Fibroblast of the aortic adventitia (primary cell): ENCODE measurements around the gene ACO2. TPM values are rescaled to one million over a fixed set of nuclear protein-coding genes. Genes with fewer than 3 reads are reported as not detected.
A peak's percentile ranks its signal among the peaks of the same experiment; 100 is the strongest.

ENCODE experiments used
- DNase-seq: peaks from one replicate; pipeline ENCODE4 v3.0.0-alpha.2; 2010; ENCODE audit warnings: low read depth
- H3K4me3 ChIP-seq: 2 replicates; pipeline ENCODE4 v1.5.1; 2011; ENCODE audit warnings: low read depth, mild to moderate bottlenecking, control low read depth, low read length, moderate library complexity
- total RNA-seq: library from RNA; depleted of rRNA; stranded (reverse); fragments of >200 nt; gene quantifications from 2 replicates; pipeline ENCODE4 v1.2.3, GENCODE V29; 2012; ENCODE audit warnings: low replicate concordance
- TF ChIP-seq, protein P1 (sequence below): IDR thresholded peaks from 2 replicates; pipeline ENCODE4 v1.5.1; 2011; ENCODE audit warnings: mild to moderate bottlenecking, low read length, control low read depth, inconsistent platforms; ENCODE audit not compliant: insufficient read depth

Gene ACO2
- total RNA-seq, 1 donor, result 45.9 TPM

GRCh38 chr22:41534219-41534618 lies 65.3 kb downstream of the ACO2 start:
- H3K4me3 ChIP-seq, result no peak overlapping the region
- no peak for DNase-seq

DNA sequence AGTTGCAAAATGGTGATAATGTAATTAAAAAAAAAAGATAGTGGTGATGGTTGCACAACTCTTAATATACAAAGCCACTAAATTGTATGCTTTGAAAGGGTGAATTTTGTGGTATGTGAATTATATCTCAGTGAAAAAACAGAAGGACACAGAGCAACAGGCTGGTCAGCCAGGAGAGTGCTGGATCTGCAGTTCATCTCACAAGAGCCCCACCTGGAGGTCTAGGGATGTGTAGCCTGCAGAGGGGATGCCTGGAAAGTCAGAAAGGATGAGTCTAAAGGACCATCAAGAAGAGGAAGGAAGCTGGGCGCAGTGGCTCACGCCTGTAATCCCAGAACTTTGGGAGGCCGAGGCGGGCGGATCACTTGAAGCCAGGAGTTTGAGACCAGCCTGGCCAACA lies 66.3 kb downstream of the ACO2 start:
- DNase-seq, result no peak
- no peak overlapping the region for H3K4me3 ChIP-seq
- TF ChIP-seq, protein P1, sequence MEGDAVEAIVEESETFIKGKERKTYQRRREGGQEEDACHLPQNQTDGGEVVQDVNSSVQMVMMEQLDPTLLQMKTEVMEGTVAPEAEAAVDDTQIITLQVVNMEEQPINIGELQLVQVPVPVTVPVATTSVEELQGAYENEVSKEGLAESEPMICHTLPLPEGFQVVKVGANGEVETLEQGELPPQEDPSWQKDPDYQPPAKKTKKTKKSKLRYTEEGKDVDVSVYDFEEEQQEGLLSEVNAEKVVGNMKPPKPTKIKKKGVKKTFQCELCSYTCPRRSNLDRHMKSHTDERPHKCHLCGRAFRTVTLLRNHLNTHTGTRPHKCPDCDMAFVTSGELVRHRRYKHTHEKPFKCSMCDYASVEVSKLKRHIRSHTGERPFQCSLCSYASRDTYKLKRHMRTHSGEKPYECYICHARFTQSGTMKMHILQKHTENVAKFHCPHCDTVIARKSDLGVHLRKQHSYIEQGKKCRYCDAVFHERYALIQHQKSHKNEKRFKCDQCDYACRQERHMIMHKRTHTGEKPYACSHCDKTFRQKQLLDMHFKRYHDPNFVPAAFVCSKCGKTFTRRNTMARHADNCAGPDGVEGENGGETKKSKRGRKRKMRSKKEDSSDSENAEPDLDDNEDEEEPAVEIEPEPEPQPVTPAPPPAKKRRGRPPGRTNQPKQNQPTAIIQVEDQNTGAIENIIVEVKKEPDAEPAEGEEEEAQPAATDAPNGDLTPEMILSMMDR, result peak; percentile 33

More at GRCh38 chr22:41534219-41534618, 65.3 kb downstream of the ACO2 start:
- TF ChIP-seq, protein P1, result no peak

- TF ChIP-seq, protein P1, result no peak
- no peak for DNase-seq
Observed at GRCh38 chr22:41537203-41537602, 68.3 kb downstream of the ACO2 start.

DNA sequence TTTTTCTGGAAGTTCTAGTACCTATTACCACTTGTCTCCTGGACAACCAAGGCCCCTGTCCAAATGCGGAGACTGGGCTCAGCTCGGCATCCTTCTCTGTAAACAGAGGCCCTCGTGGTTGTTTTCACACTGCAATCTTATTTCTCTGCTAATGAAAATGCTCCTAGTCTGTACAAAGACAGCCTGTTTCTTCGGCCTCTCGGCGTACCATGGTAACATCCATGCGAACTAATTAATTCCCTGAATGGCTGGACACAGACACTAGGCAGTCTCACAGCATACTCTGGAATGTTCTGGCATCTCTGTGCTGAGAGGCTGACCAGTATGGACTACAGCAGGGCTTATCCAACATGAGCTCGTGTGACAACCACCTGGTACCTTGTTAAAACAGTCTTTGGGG lies 69.7 kb downstream of the ACO2 start:
- H3K4me3 ChIP-seq, result no peak overlapping the region
- DNase-seq, result no peak
- TF ChIP-seq, protein P1, result no peak

More at GRCh38 chr22:41537203-41537602, 68.3 kb downstream of the ACO2 start:
- no peak overlapping the region for H3K4me3 ChIP-seq

DNA sequence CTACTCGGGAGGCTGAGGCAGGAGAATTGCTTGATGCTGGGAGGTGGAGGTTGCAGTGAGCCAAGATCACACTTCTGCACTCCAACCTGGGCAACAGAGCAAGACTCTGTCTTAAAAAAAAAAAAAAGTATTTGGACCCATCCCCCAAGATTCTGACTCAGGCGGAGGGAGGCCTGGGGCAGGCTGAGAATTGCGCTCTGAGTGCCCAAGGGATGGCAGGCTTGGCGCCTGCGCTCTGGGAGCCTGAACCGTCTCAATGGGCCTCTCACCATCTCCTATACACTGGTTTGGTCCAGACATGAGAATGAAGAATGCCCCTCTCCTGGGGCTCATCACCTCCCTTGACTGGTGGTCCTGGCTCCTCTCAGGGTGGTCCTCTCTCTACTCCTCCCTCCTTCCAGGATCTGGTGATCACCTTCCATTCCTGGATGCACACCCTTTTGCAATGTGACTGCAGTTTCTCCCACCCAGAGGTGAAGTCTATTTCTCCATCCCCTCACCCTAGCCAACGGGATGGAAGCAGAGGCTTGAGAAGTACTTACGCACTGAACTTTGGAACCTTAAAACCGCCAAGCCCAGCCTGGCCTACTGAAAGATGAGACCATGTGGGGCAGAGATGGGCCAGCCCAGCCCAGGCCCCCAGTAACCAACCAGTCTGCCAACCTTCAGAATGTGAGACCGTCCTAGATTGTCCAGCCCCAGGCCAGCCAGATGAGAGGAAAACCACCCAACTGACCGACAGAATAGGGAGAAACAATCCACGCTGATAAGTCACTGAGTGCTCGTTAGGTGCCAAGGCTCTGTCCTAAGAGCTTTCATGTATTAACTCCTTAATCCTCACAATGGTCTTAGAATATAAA lies 70.5 kb downstream of the ACO2 start:
- no peak overlapping the region for H3K4me3 ChIP-seq
- TF ChIP-seq, protein P1, result no peak
- peak; percentile 38 for DNase-seq

- TF ChIP-seq, protein P1, result no peak
- no peak for DNase-seq
- H3K4me3 ChIP-seq, result no peak overlapping the region
Observed at GRCh38 chr22:41540006-41540315, 71.0 kb downstream of the ACO2 start.
